Keratinocyte (primary cell): ENCODE data around the gene SMIM38. TPM values are rescaled to one million over a fixed set of nuclear protein-coding genes. Genes with fewer than 3 reads are reported as not detected.

Experiments
- DNase-seq: peaks from one replicate; pipeline ENCODE4 v3.0.0-alpha.2; 2011; ENCODE audit warnings: low read depth, missing footprints, low spot score
- FAIRE-seq: peaks from 2 replicates; lab custom pipeline; 2011; peaks lifted over from hg19 to GRCh38; lab: Jason Lieb, UNC
- H2AFZ ChIP-seq: 2 replicates; pipeline ENCODE4 v1.6.0; 2012; ENCODE audit warnings: low read length, control low read depth, inconsistent platforms; ENCODE audit not compliant: control insufficient read depth
- H3K27ac ChIP-seq: 2 replicates; pipeline ENCODE4 v1.5.1; 2011; ENCODE audit warnings: low read length; ENCODE audit not compliant: control insufficient read depth, insufficient read depth
- H3K27me3 ChIP-seq: 3 replicates; pipeline ENCODE4 v1.6.0; 2011; ENCODE audit warnings: low read length; ENCODE audit not compliant: control insufficient read depth, insufficient read depth; ENCODE audit errors: extremely low read depth
- H3K36me3 ChIP-seq, 2 experiments: 2 replicates in 1 of 2; 3 replicates in 1 of 2; pipeline ENCODE4 v1.5.1; 2011; ENCODE audit warnings: low read length in 2 of 2, mild to moderate bottlenecking in 1 of 2; ENCODE audit not compliant: control insufficient read depth in 2 of 2, insufficient read depth in 2 of 2; ENCODE audit errors: extremely low read depth in 1 of 2
- H3K4me1 ChIP-seq: 3 replicates; pipeline ENCODE4 v1.5.1; 2011; ENCODE audit warnings: low read length; ENCODE audit not compliant: control insufficient read depth, insufficient read depth; ENCODE audit errors: extremely low read depth
- H3K4me2 ChIP-seq: 3 replicates; pipeline ENCODE4 v1.6.0; 2011; ENCODE audit warnings: low read depth, low read length; ENCODE audit not compliant: control insufficient read depth, insufficient read depth; ENCODE audit errors: extremely low read depth
- H3K4me3 ChIP-seq, 3 experiments: fragments of 200-600 bp in 1 of 3; sonication (generic) in 1 of 3; 2 replicates in 2 of 3; 3 replicates in 1 of 3; pipeline ENCODE4 v1.5.1; 2011 to 2016; ENCODE audit warnings: low read length in 3 of 3, mild to moderate bottlenecking in 3 of 3, control low read depth in 2 of 3, inconsistent platforms in 1 of 3, low read depth in 1 of 3, mixed read lengths in 1 of 3, mixed run types in 1 of 3, moderate library complexity in 1 of 3; ENCODE audit not compliant: control insufficient read depth in 2 of 3, insufficient read depth in 2 of 3; ENCODE audit errors: extremely low read depth in 1 of 3
- H3K79me2 ChIP-seq: 2 replicates; pipeline ENCODE4 v1.6.0; 2012; ENCODE audit warnings: low read length; ENCODE audit not compliant: control insufficient read depth, insufficient read depth
- H3K9ac ChIP-seq: 3 replicates; pipeline ENCODE4 v1.6.0; 2011; ENCODE audit warnings: low read length; ENCODE audit not compliant: control insufficient read depth, insufficient read depth; ENCODE audit errors: extremely low read depth
- H3K9me1 ChIP-seq: 3 replicates; pipeline ENCODE4 v1.6.0; 2011; ENCODE audit warnings: low read length; ENCODE audit not compliant: control insufficient read depth, insufficient read depth; ENCODE audit errors: extremely low read depth
- H3K9me3 ChIP-seq: 2 replicates; pipeline ENCODE4 v1.5.1; 2012; ENCODE audit warnings: low read depth, low read length; ENCODE audit not compliant: control insufficient read depth
- H4K20me1 ChIP-seq: 3 replicates; pipeline ENCODE4 v1.6.0; 2011; ENCODE audit warnings: low read length; ENCODE audit not compliant: control insufficient read depth, insufficient read depth; ENCODE audit errors: extremely low read depth
- CTCF ChIP-seq, 3 experiments: IDR thresholded peaks in 1 of 3; conservative IDR thresholded peaks in 1 of 3; optimal IDR thresholded peaks in 1 of 3; 2 replicates in 2 of 3; 3 replicates in 1 of 3; pipeline versions ENCODE3 to v1.5.1; 2011; ENCODE audit warnings: low read length in 3 of 3, mild to moderate bottlenecking in 3 of 3, moderate library complexity in 2 of 3, control low read depth in 1 of 3, inconsistent platforms in 1 of 3; ENCODE audit not compliant: insufficient read depth in 2 of 3; ENCODE audit errors: extremely low read depth in 1 of 3
- EZH2 ChIP-seq: IDR thresholded peaks from one replicate; pipeline ENCODE4 v1.6.1; 2012; ENCODE audit warnings: inconsistent platforms, mild to moderate bottlenecking, low read length, moderate library complexity
- dilution Hi-C: fragments of 300-500 bp; cut with MboI; formaldehyde crosslinking; loops from one replicate; pipeline ENCODE4 v1.7.0; 2020; ENCODE audit warnings: low sequenced_read_pairs; ENCODE audit not compliant: extremely low pct_ligation_motif_present
- polyA plus RNA-seq, 5 experiments: library from polyadenylated mRNA; depleted of rRNA in 3 of 5; stranded (reverse) in 3 of 5; stranded (forward) in 1 of 5; unstranded in 1 of 5; fragments of >200 nt; gene quantifications; 1 replicate in 1 of 5; 2 replicates in 3 of 5; 3 replicates in 1 of 5; pipeline versions ENCODE4 v1.2.1 to v1.2.3, GENCODE V29; 2011 to 2012; ENCODE audit warnings: missing spikeins in 2 of 5, low read depth in 1 of 5, low replicate concordance in 1 of 5

The SMIM38 gene
- polyA plus RNA-seq, 1 donor (not counting 4 experiments of a cell fraction or from before 2014, with no cell fraction given), result not detected

- no peaks in the 10 kb centered on the region for H4K20me1 ChIP-seq
- TF ChIP-seq EZH2 (no peak), CTCF (optimal IDR thresholded peaks at IDR 0.05 in 1 of 3, IDR thresholded peaks at IDR 0.05 in 1 of 3, conservative IDR thresholded peaks at IDR 0.05 in 1 of 3; ENCODE audit: extremely low read depth in 1 of 3, insufficient read depth in 2 of 3, low read length in 3 of 3) (peak in 1 of 3 experiments; percentile 6)
- no peaks in the 10 kb centered on the region for H3K4me1 ChIP-seq
- no peak for FAIRE-seq
- no peaks in the 10 kb centered on the region for H3K9me1 ChIP-seq
- H2AFZ ChIP-seq, result no peak overlapping the region
- H3K4me2 ChIP-seq, result no peak overlapping the region
- dilution Hi-C loops, result no loop called here
- no peak for DNase-seq
- H3K79me2 ChIP-seq, result no peaks in the 10 kb centered on the region
- H3K4me3 ChIP-seq, result no peak overlapping the region
- no peaks in the 10 kb centered on the region for H3K9me3 ChIP-seq
- H3K36me3 ChIP-seq, result no peaks in the 10 kb centered on the region
- no peak overlapping the region for H3K9ac ChIP-seq
- no peak overlapping the region for H3K27ac ChIP-seq
- peaks cover 5% of the 10 kb centered on the region for H3K27me3 ChIP-seq
Measured at GRCh38 chr11:69186316-69187260, 30.9 kb downstream of the SMIM38 start.

GRCh38 chr11:69187540-69188065 is 31.9 kb downstream of the SMIM38 start:
- no peaks in the 10 kb centered on the region for H4K20me1 ChIP-seq
- DNase-seq, result no peak
- H3K27ac ChIP-seq, result no peak overlapping the region
- H2AFZ ChIP-seq, result no peak overlapping the region
- dilution Hi-C loops, result no loop called here
- no peaks in the 10 kb centered on the region for H3K4me1 ChIP-seq
- no peak overlapping the region for H3K4me3 ChIP-seq
- no peaks in the 10 kb centered on the region for H3K9me3 ChIP-seq
- H3K9ac ChIP-seq, result no peak overlapping the region
- no peaks in the 10 kb centered on the region for H3K79me2 ChIP-seq
- TF ChIP-seq CTCF (optimal IDR thresholded peaks at IDR 0.05 in 1 of 3, IDR thresholded peaks at IDR 0.05 in 1 of 3, conservative IDR thresholded peaks at IDR 0.05 in 1 of 3; ENCODE audit: extremely low read depth in 1 of 3, insufficient read depth in 2 of 3, low read length in 3 of 3) (no peak), EZH2 (no peak)
- no peak overlapping the region for H3K4me2 ChIP-seq
- H3K27me3 ChIP-seq, result peaks cover 5% of the 10 kb centered on the region
- FAIRE-seq, result no peak
- no peaks in the 10 kb centered on the region for H3K36me3 ChIP-seq
- H3K9me1 ChIP-seq, result no peaks in the 10 kb centered on the region
